Activated CD4-positive, alpha-beta T cell treated with anti-CD3 and anti-CD28 coated beads, Interleukin-2, amount 10 ng/mL, durations not matched to agents 7 days and 5 days (primary cell): ENCODE results near the gene DNAJC7. TPM values are rescaled to one million over a fixed set of nuclear protein-coding genes. Genes with fewer than 3 reads are reported as not detected.

Experiments
- CTCF ChIA-PET: fragments of 350-600 bp; sonication (Branson Sonifier 250); formaldehyde crosslinking; loops from one replicate; lab custom pipeline; 2021; ENCODE audit warnings: antibody characterized with exemption; lab: Charles Lee
- POLR2A ChIA-PET: fragments of 350-600 bp; sonication (Branson Sonifier 250); formaldehyde crosslinking; loops from one replicate; lab custom pipeline; 2021; ENCODE audit warnings: antibody characterized with exemption; lab: Charles Lee
- DNase-seq: peaks from one replicate; pipeline ENCODE4 v3.0.0-alpha.2; 2020
- H3K27ac Mint-ChIP-seq: one replicate; pipeline ENCODE4 v1.8.0; 2021; ENCODE audit warnings: mild to moderate bottlenecking, moderate library complexity, mixed read lengths
- H3K27me3 Mint-ChIP-seq: one replicate; pipeline ENCODE4 v1.8.0; 2021; ENCODE audit warnings: mixed read lengths
- H3K36me3 Mint-ChIP-seq: one replicate; pipeline ENCODE4 v1.8.0; 2021; ENCODE audit warnings: low read depth, mixed read lengths
- H3K4me1 Mint-ChIP-seq: one replicate; pipeline ENCODE4 v1.8.0; 2021; ENCODE audit warnings: mixed read lengths
- H3K4me3 Mint-ChIP-seq: one replicate; pipeline ENCODE4 v1.8.0; 2021; ENCODE audit warnings: mild to moderate bottlenecking, moderate library complexity, mixed read lengths
- H3K9me3 Mint-ChIP-seq: one replicate; pipeline ENCODE4 v1.8.0; 2021; ENCODE audit warnings: mixed read lengths
- total RNA-seq, 2 experiments: library from RNA; stranded (reverse); gene quantifications; one replicate each; pipeline ENCODE4 v1.2.3, GENCODE V29; 2021

DNAJC7 gene
- total RNA-seq, 2 experiments from 2014 or later: 93.3 to 94.8 TPM

DNA sequence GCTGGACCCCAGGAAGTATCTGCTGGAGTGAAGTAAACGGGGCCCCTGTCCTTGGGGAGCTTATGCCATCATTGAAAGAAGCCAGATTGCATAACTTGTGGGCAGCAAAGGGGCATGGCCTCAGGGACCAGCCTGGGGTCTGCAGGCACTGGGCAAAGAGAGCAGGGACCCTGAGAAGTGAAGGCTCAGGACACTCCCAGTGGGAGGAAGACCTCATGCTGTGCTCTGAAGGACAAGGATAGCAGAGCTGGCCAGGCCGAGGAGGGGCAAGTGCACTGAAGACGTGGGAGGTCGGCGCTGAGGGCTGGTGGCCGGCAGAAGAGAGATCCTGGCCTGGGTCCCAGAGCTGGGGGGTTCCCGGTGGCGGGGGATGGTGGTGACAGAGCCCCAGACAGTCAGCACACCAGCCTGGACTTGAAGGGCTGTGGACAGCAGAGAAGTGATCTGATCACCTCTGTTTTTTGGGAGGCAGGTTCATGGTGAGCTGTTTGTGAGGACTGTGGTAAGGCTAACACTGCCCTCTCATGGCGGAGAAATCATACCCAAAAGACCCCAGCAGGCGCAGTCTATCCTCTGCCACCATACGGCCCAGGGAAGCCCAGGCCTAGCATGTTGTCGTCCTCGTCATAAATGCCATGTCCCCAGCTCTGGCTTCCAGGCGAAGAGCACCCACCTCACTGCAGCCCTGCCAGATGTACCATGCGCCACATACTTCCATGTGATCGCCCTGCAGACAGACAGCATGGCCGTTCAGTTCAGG lies 57.7 kb downstream of the DNAJC7 start:
- H3K27me3 Mint-ChIP-seq: peaks cover 4% of the 10 kb centered on the region
- DNase-seq: no peak
- ChIA-PET CTCF (interaction anchor here (1.4 to 3.1 kb wide), 3 partner anchors 10 to 29 kb away, joined by 3 to 10 read pairs (median 8); partner anchors contain the start of gene ODAD4), POLR2A (no interaction called here)
- no peak overlapping the region for H3K4me3 Mint-ChIP-seq
- no peak overlapping the region for H3K27ac Mint-ChIP-seq
- H3K36me3 Mint-ChIP-seq: no peaks in the 10 kb centered on the region
- H3K9me3 Mint-ChIP-seq: no peaks in the 10 kb centered on the region
- peaks cover 3% of the 10 kb centered on the region for H3K4me1 Mint-ChIP-seq

DNA sequence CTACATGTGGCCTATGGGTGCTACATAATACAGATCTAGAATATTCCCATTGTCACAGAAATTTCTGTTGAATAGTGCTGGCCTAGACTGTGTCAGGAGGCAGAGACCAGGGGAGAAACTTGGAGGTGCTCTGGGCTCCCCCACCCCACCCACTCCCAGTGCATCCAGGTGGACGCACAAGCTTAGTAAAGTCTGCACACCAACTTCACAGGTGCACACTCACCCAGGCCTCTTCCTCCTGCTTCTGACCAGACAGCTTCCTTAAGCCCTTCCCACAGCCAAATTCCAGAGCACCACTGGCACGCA lies 58.3 kb downstream of the DNAJC7 start:
- H3K36me3 Mint-ChIP-seq: no peaks in the 10 kb centered on the region
- H3K4me3 Mint-ChIP-seq: no peak overlapping the region
- H3K27ac Mint-ChIP-seq: no peak overlapping the region
- no peaks in the 10 kb centered on the region for H3K9me3 Mint-ChIP-seq
- POLR2A ChIA-PET: no interaction called here
- no peak for DNase-seq
- peaks cover 1% of the 10 kb centered on the region for H3K27me3 Mint-ChIP-seq
- CTCF ChIA-PET: interaction anchor here (1.4 to 2.2 kb wide), 2 partner anchors 13 to 28 kb away, joined by 3 to 8 read pairs; partner anchors contain the start of gene ODAD4
- H3K4me1 Mint-ChIP-seq: peaks cover 3% of the 10 kb centered on the region

DNA sequence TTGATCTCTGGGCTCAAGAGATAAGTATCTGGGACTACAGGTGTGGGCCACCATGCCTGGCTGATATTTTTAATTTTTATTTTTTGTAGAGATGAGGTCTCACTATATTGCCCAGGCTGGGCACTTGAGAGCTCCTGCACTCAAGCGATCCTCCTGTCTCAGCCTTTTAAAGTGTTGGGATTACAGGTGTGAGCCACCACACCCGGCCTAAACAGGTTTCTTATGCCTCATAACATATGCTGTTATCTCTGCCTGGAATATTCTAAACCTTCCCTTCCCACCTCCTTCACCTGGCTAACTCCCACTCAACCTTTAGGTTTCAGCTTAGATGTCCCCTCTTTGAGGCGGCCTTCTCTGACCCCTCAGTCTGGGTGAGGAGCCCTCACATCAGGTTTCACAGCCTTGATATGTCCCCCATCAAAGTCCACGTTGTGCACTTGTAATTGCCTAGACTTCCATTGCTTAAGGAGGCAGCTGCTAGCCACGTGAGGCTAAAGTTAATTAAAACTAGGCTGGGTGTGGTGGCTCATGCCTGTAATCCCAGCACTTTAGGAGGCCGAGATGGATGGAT lies 59.3 kb downstream of the DNAJC7 start:
- Mint-ChIP-seq H3K9me3 (no peaks in the 10 kb centered on the region), H3K4me3 (no peak overlapping the region), H3K4me1 (peaks cover 2% of the 10 kb centered on the region), H3K27ac (no peak overlapping the region), H3K36me3 (no peaks in the 10 kb centered on the region), H3K27me3 (peaks cover 1% of the 10 kb centered on the region)
- CTCF ChIA-PET: no interaction called here
- POLR2A ChIA-PET: no interaction called here
- no peak for DNase-seq

DNA sequence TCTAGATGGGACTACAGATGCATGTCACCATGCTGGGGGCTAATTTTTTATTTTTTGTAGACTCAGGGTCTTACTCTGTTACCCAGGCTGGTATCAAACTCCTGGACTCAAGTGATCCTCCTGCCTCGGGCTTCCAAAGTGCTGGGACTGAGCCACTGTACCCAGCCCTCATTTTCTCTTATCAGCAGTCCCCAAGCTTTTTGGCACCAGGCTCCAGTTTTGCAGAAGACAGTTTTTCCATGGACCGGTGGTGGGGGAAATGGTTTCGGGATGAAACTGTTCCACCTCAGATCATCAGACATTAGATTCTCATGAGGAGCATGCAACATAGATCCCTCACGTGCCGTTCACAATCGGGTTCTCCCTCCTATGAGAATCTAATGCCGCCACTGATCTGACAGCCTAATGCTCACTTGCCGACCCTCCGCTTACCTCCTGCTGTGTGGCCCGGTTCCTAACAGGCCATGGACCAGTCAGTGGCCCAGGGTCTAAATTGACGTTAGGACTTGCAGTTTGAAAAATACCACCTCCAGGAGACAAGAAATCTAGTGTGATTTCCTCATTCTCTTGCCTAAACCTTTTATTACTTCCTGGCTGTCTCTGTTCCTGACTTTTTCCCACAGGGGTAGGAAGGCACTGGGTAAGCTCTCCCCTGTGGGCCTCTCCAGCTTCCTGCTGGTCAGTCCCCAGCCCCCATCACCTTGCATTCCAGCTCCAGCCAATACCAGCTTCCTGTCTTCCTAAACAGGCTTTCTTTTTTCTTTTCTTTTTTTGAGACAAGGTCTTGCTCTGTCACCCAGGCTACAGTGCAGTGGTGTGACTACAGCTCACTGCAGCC lies 60.0 kb downstream of the DNAJC7 start:
- CTCF ChIA-PET: no interaction called here
- H3K4me1 Mint-ChIP-seq: no peaks in the 10 kb centered on the region

DNA sequence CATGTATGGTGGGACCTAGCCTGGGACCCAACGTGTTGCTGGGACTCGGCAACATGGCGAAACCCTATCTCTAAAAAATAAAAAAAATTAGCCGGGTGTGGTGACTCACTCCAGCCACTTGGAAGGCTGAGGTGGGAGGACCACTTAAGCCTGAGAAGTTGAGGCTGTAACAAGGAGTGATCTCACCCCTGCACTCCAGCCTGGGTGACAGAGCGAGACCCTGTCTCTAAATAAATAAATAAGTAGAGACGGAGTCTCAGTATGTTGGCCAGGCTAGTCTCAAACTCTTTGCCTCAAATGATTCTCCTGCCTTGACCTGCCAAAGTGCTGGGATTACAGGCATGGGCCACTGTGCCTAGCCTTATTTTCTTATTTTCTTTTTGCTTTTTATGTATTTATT lies 60.7 kb downstream of the DNAJC7 start:
- CTCF ChIA-PET: no interaction called here

More for the DNA sequence above, 60.0 kb downstream of the DNAJC7 start:
- Mint-ChIP-seq H3K27ac (no peak overlapping the region), H3K9me3 (no peaks in the 10 kb centered on the region), H3K27me3 (no peaks in the 10 kb centered on the region), H3K4me3 (no peak overlapping the region), H3K36me3 (no peaks in the 10 kb centered on the region)
- DNase-seq: no peak
- POLR2A ChIA-PET: no interaction called here

DNA sequence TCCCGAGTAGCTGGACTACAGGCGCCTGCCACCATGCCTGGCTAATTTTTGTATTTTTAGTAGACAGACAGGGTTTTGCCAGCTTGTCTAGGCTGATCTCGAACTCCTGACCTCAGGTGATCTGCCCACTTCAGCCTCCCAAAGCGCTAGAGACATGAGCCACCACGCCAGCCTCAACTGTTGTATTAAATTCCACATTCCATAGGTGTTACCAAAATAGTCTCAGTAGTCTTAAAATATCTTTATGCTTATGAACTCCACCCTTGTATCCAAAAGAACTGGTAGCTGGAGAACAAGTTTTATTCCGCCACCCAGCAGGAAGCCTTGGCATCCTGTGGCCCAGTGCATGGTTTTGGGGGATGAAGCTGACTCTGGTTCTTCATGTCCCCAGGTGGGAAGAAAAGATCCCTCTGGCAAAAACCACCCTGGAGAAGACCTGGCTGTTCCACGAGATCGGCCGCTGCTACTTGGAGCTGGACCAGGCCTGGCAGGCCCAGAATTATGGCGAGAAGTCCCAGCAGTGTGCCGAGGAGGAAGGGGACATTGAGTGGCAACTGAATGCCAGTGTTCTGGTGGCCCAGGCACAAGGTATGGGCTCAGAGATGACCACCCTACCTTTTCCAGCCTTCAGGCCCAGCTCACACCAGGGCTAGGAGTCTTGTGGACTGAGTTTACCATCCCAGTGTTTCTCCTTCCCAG lies 68.3 kb downstream of the DNAJC7 start:
- Mint-ChIP-seq H3K4me1 (no peaks in the 10 kb centered on the region), H3K4me3 (no peak overlapping the region), H3K36me3 (no peaks in the 10 kb centered on the region), H3K27me3 (no peaks in the 10 kb centered on the region), H3K27ac (no peak overlapping the region), H3K9me3 (no peaks in the 10 kb centered on the region)
- DNase-seq: no peak
- ChIA-PET CTCF (interaction anchor here (0.7 to 1.9 kb wide), 3 partner anchors 12 to 147 kb away, joined by 4 to 10 read pairs (median 6); no protein-coding TSS in a partner anchor), POLR2A (no interaction called here)

More for the DNA sequence above, 60.7 kb downstream of the DNAJC7 start:
- POLR2A ChIA-PET: no interaction called here
- Mint-ChIP-seq H3K4me1 (no peaks in the 10 kb centered on the region), H3K27ac (no peak overlapping the region), H3K27me3 (no peaks in the 10 kb centered on the region), H3K36me3 (no peaks in the 10 kb centered on the region), H3K4me3 (no peak overlapping the region), H3K9me3 (no peaks in the 10 kb centered on the region)
- no peak for DNase-seq

DNA sequence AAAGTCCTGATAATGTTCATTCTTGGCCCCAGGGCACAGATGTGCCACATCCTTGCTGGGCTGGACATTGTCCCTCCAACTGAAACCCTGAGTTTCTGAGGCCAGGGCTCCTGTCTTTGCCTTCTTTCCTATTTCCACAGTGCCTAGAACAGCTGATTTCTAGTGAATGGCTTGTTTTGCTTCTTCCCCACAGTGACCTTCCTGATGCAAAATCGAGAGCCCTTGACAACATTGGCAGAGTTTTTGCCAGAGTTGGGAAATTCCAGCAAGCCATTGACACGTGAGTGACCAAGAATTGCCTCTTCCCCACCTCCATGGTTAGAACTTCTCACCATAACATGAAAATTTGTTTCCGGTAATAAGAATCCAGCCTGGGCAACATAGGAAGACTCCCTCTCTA lies 72.3 kb downstream of the DNAJC7 start:
- Mint-ChIP-seq H3K4me3 (no peak overlapping the region), H3K4me1 (no peaks in the 10 kb centered on the region), H3K27me3 (peaks cover 3% of the 10 kb centered on the region), H3K27ac (no peak overlapping the region), H3K9me3 (no peaks in the 10 kb centered on the region), H3K36me3 (no peaks in the 10 kb centered on the region)
- CTCF ChIA-PET: no interaction called here
- DNase-seq: no peak
- POLR2A ChIA-PET: no interaction called here

DNA sequence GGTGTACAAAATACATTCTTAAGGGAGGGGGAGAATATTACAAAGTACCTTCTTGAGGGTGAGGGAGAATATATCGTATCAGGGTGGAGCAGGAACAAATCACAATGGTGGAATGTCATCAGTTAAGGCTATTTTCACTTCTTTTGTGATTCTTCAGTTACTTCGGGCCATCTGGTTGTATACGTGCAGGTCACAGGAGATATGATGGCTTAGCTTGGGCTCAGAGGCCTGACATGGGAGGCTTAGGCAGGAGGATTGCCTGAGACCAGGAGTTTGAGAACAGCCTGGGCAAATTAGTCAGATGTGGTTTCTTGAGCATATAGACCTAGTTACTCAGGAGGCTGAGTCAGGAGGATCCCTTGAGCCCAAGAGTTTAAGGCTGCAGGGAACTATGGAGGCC lies 73.7 kb downstream of the DNAJC7 start:
- H3K27ac Mint-ChIP-seq: no peak overlapping the region
- CTCF ChIA-PET: interaction anchor here (1.0 kb wide), 2 partner anchors 11 to 245 kb away, joined by 3 to 7 read pairs; no protein-coding TSS in a partner anchor
- no peaks in the 10 kb centered on the region for H3K36me3 Mint-ChIP-seq
- no peak for DNase-seq
- POLR2A ChIA-PET: no interaction called here
- H3K9me3 Mint-ChIP-seq: no peaks in the 10 kb centered on the region
- H3K4me1 Mint-ChIP-seq: no peaks in the 10 kb centered on the region
- H3K4me3 Mint-ChIP-seq: no peak overlapping the region
- peaks cover 4% of the 10 kb centered on the region for H3K27me3 Mint-ChIP-seq

DNA sequence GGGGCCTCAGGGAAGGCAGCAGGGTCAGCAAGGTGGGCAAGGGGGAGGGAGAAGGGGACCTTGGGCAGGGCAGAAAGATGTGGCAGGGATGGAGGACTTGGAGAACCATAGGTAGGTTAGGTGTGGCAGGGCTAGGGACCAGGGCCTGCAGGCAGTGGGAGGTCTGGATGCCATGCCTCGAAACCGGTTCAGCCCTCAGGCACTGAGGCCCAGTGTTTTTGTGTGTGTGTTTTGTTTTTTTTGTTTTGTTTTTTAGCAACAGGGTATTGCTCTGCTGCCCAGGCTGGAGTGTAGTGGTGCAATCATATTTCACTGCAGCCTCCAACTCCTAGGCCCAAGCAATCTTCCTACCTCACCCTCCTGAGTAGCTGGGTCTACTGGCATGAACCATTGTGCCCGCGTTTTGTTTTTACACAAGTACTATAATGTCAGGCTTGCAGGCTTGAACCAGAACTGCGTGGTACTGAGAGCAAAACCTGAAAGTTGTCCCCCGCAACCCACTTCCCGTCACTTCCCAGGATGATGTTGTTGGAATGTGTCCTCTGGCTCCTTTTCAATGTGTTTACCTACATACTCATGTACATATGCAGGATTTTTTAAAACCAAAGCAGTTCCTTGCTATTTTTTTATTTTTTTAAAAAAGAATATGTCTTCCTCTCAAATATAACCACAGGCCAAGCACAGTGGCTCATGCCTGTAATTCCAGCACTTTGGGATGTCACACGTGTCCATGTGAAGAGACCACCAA lies 74.4 kb downstream of the DNAJC7 start:
- no peak for DNase-seq
- H3K9me3 Mint-ChIP-seq: no peaks in the 10 kb centered on the region
- no peaks in the 10 kb centered on the region for H3K4me1 Mint-ChIP-seq
- peaks cover 4% of the 10 kb centered on the region for H3K27me3 Mint-ChIP-seq
- H3K4me3 Mint-ChIP-seq: no peak overlapping the region
- no peak overlapping the region for H3K27ac Mint-ChIP-seq
- H3K36me3 Mint-ChIP-seq: no peaks in the 10 kb centered on the region
- ChIA-PET CTCF (interaction anchor here (0.6 to 1.0 kb wide), 2 partner anchors 21 to 245 kb away, joined by 3 to 7 read pairs; no protein-coding TSS in a partner anchor), POLR2A (no interaction called here)

DNA sequence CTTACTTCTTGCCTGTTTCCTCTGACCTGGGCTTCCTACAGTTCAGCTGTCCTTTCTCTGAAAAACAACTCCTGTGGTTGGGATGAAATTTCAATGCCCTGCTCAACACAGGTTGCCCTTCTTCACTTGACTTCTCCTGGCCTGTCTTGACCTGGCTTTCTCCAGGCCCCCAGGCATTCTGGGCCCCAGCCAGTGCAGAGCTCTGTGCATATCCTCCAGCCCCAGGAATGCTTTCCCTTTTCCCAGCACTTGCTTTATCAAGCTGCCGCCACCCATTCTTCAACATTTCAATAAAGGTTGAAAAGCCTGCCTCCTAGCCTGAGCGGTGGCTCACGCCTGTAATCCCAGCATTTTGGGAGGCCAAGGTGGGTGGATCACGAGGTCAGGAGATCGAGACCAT lies 76.1 kb downstream of the DNAJC7 start:
- H3K27ac Mint-ChIP-seq: no peak overlapping the region
- H3K4me3 Mint-ChIP-seq: no peak overlapping the region
- no peaks in the 10 kb centered on the region for H3K4me1 Mint-ChIP-seq
- H3K36me3 Mint-ChIP-seq: no peaks in the 10 kb centered on the region
- POLR2A ChIA-PET: no interaction called here
- CTCF ChIA-PET: no interaction called here
- no peak for DNase-seq
- H3K27me3 Mint-ChIP-seq: peaks cover 4% of the 10 kb centered on the region
- no peaks in the 10 kb centered on the region for H3K9me3 Mint-ChIP-seq

DNA sequence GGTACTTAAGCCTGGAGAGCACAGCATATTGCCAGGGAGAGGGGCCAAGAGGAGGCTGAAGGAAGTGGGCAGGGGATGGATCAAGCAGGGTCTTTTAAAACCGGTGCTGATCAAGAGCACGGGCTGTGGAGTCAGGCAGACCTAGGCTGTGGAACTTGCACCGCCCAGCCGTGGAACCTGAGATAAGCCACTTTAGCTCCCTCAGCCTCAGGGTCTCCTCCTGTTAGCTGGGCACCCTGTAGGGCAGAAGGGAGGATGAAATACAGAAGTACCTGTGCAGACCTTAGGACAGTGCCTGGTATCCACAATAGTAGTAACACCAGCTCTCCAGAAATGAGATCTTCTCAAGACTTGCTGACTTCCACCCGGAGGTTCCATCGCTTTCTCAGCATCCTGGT lies 77.5 kb downstream of the DNAJC7 start:
- POLR2A ChIA-PET: no interaction called here
- Mint-ChIP-seq H3K27ac (no peak overlapping the region), H3K4me3 (no peak overlapping the region), H3K27me3 (peaks cover 4% of the 10 kb centered on the region), H3K36me3 (no peaks in the 10 kb centered on the region), H3K9me3 (no peaks in the 10 kb centered on the region), H3K4me1 (no peaks in the 10 kb centered on the region)
- no peak for DNase-seq
- CTCF ChIA-PET: interaction anchor here (1.3 kb wide), 1 partner anchor 9 kb away, joined by 3 read pairs; the partner anchor contains the start of gene ODAD4
